Dermis blood vessel endothelial cell (primary cell): ENCODE measurements around the gene ARHGEF17. TPM values are rescaled to one million over a fixed set of nuclear protein-coding genes. Genes with fewer than 3 reads are reported as not detected.
"Not testable (repeated sequence)": the region's sequence is repeated elsewhere in the genome, so short reads cannot be mapped to it uniquely, and the experiment has no call there.

Experiments
- DNase-seq: peaks from one replicate; pipeline ENCODE4 v3.0.0; 2010
- total RNA-seq: library from RNA; depleted of rRNA; stranded (reverse); fragments of >200 nt; gene quantifications from 2 replicates; pipeline ENCODE4 v1.2.3, GENCODE V29; 2014

The ARHGEF17 gene, protein sequence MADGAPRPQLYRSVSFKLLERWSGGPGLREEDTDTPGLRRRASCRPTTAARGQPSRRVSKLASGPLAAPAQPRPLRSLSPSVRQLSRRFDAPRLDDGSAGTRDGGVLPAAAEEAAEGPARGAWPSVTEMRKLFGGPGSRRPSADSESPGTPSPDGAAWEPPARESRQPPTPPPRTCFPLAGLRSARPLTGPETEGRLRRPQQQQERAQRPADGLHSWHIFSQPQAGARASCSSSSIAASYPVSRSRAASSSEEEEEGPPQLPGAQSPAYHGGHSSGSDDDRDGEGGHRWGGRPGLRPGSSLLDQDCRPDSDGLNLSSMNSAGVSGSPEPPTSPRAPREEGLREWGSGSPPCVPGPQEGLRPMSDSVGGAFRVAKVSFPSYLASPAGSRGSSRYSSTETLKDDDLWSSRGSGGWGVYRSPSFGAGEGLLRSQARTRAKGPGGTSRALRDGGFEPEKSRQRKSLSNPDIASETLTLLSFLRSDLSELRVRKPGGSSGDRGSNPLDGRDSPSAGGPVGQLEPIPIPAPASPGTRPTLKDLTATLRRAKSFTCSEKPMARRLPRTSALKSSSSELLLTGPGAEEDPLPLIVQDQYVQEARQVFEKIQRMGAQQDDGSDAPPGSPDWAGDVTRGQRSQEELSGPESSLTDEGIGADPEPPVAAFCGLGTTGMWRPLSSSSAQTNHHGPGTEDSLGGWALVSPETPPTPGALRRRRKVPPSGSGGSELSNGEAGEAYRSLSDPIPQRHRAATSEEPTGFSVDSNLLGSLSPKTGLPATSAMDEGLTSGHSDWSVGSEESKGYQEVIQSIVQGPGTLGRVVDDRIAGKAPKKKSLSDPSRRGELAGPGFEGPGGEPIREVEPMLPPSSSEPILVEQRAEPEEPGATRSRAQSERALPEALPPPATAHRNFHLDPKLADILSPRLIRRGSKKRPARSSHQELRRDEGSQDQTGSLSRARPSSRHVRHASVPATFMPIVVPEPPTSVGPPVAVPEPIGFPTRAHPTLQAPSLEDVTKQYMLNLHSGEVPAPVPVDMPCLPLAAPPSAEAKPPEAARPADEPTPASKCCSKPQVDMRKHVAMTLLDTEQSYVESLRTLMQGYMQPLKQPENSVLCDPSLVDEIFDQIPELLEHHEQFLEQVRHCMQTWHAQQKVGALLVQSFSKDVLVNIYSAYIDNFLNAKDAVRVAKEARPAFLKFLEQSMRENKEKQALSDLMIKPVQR (N-terminal part only)
- 25.0 and 55.4 TPM in 2 replicates for total RNA-seq

DNA sequence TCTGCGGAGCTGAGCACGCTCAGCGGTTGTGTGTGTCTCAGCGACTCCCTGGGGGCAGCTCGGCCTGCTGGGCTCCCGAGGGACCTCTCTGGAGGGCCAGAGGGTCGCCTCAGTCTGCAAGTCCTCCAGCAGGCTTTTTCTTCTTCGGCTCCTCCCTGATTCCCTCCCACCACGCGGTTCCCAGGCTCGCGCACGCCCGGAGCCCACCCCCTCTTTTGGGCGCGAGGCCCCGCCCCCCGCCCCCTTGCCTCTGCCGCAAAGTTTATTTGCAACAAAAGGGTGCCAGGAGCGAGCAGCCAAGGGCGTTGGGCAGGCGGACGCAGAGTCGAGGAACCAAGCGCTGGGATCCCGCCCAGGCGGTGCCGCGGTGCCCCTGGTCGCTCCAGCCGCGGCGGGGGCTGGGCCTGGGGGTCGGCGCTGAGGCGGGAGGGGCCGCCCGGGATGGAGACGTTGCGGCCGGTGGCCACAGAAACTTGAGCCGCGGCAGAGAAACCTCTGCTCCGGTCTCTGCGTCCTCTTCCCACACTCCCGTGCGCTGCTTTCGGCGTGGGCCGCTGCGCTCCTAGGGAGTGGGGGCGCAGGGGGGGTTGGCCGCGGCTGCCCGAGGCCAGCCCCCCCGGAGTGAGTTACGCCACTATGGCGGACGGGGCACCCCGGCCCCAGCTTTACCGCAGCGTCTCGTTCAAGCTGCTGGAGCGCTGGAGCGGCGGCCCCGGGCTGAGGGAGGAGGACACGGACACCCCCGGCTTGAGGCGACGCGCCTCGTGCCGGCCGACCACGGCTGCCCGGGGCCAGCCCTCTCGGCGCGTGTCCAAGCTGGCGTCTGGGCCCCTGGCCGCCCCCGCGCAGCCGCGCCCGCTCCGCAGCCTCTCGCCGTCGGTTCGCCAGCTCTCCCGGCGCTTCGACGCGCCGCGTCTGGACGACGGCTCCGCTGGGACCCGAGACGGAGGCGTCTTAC lies at the start of gene ARHGEF17:
TSS of gene ARHGEF17 (plus strand) at position 274 of the 958 bp plus-strand sequence. CDS start at position 637, 363 bp downstream.
- peak; percentile 77 for DNase-seq

DNA sequence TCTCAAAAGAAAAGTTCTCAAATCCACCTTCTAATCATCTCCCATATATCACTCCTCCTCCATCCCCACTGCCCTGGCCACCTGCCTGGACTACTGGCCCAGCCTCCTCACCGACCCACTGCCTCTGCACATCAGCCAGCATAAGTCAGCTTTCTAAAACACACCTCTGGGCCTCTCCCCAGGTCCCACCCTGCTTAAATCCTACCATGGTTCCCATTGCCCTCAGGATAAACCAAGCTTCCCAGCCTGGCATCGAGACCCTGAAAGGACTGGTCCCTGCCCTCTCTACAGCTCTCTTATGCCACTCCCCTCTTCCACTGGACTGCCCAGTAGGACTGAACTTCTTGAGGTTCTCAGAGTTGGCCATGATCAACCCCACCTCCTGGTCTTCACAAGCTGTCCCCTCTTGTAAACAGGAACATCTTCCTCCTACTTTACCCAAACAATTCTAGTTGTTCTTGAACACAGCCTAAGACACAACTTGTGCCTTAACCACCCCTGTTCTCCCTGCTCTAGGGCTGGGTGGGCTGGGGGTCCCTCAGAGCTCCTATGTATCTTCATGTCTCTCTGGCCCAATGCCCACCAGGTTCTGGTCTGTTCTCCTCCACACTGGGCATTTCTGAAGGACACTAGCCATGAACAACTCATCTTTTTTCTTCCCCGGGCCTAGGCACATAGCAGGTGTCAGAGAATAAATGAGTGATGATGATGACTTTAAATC lies 48.5 kb upstream of the ARHGEF17 start:
- no peak for DNase-seq

DNA sequence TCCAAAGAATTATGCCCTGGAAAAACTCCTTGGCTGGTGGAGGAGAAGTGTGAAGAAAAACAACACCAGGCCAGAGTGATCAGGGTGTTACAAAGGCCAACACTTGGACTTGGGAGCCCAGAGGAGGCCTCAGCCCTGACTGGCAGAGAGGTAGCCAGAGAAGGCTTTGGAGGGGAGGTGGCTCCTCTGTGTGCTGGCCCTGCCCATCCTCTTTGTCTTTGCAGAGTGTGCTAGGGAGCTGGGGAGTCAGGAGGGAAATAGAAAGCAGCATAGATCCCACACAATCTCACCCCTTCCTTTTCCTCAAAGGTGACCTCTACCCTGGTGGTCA lies 48.0 kb upstream of the ARHGEF17 start:
- DNase-seq = no peak

DNA sequence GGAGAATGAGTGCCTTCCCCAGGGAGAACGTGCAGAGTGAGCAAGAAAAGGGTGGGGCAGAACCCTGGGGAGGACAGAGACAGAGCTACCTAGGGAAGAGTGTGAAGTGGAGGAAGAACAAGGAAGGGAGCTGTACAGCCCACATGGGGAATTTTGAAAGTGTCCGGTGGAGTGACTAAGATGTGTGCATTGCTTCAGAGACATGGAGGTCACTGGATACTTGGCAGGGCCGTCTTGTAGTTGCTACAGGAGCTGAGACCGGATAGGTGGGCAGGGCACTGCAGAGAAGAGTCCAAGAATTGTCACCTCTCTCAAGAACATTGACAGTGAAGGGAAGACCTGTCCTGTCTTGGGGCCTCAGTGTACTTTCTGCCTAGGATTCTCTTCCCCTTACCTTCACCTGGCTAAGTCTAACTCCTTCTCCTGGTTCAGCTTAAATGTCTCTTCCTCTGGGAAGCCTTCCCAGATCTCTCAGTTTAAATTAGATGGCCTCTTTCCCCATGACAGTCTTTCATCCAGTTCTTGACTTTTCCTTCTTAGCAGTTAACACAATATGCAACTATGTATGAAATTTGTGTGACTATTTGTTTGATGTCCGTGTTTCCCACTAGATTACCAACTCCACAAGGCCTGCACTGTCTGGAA lies 45.1 kb upstream of the ARHGEF17 start:
- no peak for DNase-seq

DNA sequence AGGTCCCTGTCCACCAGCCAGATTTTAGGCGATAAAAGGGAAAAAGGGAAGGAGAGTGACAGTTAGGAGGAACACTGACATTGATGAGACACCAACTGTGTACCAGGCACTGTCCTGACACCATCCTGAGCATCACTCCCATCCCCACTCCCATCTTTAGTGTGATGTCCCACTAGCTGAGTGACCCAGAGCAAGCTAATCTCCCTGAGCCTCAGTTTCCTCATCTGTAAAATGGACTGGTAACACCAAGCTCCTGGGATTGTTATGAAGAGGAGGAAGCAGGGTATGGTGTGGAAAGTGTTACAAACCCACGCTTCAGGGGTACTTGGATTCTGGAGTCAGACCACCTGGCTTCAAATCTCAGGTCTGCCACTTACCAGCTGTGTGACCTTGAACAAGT lies 44.4 kb upstream of the ARHGEF17 start:
- DNase-seq = no peak

DNA sequence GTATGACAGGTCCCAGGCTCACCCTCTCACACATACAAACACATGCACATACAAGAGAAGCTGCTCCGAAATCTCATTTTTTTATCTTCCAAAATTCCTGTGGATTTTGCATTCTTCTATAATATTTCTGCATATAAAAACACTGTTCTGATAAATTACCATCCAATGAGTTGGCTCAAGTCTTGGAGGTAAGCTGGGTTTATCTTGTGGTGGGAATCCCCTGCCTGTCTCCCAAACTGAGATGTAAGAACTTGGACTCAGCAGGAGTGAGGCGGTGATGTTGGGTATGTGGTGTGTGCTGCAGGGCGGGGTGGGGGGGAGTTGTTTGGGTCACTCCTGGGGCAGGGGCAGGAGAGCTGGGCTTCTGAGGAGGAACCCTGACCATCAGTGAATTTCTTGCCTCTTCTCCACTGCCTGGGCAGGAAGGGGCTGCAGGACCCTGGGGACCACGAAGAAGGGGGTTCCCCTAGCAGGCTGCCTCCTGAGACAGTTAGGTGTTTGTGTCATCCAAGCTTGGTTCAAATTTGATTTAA lies 42.7 kb upstream of the ARHGEF17 start:
- no peak for DNase-seq

DNA sequence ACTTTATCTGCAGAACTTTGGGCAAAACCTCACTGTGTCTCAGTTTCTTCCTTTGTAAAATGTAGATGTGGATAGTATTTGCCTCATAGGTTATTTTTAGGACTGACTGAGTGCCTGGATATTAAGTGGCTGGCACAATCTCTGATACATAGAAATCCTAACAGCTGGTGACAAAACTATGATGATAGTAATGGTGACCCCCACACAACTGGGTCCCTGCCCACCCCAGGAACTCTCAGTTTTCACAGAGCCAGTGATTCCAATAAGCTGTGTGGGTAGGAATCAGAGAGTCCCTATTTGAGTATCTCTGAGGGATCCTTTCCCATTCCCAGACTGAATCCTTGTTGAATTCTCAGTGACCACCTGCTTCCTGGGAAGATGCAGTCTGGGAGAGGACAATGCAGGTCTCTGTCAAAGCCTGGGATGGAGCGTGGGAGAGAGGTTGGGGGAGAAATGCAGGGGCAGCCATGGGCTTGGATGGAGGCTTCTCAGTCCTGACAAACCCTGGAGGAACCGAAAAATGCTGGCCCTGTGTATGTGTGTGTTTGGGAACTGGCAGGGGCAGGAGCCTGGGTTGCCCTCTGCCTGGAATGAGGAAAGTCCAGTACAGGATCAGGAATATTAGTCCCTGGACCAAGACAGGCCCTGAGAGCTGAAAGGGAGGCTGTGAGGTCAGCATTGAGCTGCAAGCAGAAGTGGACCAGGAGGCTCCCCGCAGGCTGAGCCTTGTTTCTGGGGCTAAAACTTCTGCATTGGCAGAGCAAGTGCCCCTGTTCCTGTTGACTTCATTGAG lies 42.0 kb upstream of the ARHGEF17 start:
- DNase-seq = no peak

DNA sequence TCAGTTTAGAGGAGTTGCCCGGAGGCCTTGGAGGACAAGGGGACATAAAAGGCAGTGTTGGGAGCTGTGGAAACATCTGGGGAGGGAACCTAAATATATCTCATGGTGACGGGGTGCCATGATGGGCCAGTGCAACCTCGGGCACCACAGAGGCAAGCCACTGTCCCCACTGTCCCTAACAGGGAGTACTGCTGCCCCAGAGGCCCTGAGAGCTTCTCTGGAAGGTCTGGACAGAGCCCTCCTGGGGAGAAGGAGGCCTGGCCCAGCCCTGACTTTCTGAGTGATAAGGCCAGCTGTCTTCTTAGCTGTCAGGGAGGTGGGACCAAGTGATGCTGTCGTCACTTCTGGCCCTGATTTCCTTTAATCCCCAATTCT lies 41.4 kb upstream of the ARHGEF17 start:
- no peak for DNase-seq

DNA sequence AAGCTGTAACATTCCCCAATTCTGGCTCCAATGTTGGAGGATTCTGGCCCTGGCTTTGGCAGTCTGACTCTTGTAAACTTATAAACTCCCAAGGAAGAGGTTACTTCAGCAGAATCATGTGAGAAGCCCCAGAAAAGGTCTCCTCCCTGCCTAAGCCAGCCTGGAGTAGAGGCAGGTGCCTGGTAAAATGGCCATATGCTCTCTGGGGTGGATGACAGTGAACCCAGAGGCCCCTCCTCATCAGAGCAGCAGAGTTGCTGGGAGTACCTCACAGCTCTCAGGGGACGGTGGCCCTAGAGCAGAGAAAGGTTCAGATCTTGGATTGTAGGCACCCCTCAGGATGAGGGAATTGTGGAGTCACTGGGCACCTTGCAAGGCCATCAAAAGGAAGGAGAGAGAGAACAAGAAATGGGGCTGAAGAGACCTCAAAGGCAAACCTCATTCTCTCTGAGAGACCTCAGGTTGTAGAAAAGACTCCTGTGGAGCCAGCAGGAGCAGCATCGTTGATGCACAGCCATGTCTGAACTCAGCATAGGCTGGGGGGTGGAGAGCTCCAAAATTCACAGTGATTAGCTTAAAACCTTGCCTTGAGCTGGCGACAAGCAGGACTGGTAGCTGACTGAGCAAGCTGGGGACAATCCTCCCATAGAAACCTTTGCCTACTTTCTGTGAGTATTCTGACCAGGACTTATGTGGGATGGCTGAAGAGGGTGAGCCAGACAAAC lies 40.8 kb upstream of the ARHGEF17 start:
- no peak for DNase-seq

DNA sequence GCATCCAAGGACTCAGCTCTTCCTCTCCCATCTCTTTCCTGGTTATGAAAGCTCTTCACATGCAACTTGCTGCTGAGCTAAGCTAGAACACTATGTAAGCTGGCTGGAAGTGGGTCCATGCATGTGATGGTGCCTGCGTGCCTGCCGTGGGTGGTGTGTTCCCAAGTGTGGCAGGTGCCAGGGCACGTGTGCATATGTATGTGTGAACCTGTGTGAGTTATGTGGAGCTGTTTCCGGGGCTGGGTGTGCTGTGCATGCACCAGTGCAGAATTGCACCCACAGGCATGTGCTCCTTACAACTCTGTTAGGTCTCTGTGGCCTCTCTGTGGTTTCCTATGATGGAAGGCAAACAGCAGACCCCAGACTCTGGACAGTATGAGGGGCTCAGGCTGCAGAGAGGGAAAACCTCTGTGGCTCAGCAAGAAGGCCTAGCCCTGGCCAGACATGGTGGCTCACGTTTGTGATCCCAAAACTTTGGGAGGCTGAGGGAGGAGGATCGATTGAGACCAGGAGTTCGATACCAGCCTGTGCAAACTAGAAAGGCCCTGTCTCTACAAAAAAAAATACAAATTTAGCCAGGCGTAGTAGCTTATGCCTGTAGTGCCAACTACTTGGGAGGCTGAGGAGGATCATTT lies 40.1 kb upstream of the ARHGEF17 start:
- DNase-seq = no peak

DNA sequence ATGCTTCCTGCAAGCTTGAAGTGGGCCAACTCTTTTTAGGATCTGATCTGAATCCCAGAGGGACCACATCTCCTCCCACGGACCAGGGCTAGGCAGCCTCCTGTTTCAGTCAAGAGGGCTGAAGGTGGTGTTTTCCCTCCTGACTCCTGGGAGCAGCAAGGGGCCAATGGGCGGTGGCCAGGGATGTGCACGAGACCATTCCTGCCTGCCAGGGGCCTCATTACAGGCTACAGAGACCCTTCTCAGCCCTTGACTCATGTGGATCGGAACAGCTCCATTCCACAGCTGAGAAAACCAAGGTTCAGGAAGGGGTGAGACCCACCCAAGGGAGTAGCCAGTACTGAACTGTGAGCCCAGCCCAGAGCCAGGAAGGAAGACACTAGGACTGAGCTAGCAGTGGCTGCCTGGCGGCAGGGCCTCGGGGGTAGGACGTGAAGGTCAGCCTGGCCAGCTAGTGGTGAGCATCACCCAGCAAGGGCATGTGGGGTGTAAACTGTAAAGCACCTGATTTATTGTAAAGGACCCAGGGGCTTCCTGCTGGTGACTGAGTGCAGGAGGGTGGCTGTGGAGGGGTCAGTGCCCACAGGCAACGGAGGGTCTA lies 39.3 kb upstream of the ARHGEF17 start:
- DNase-seq = no peak

DNA sequence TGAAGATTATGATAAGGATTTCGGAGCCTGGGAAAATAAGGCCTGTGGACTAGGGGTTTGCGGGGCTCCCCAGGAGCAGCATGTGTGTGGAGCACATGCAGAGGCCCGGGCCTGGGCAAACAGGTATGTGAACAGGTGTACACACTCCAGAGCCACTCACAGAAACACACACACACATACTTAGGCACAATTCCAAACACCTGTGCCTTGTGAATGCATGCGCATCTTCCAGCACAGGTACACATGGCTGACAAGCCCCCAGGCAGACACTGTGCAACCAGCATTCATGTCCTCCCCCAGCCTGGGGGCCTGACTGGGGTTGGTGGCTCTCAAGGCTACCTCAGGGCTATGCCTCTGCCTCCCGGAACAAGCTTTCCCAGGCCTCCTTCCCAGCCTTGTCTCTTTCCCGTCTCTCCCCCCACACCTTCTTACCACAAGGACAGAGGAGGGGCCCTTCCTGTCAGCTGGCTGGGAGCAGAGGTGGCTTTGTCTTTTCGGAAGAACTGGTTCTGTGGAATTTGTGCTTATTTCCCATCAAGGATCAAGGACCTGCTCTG lies 38.5 kb upstream of the ARHGEF17 start:
- no peak for DNase-seq

DNA sequence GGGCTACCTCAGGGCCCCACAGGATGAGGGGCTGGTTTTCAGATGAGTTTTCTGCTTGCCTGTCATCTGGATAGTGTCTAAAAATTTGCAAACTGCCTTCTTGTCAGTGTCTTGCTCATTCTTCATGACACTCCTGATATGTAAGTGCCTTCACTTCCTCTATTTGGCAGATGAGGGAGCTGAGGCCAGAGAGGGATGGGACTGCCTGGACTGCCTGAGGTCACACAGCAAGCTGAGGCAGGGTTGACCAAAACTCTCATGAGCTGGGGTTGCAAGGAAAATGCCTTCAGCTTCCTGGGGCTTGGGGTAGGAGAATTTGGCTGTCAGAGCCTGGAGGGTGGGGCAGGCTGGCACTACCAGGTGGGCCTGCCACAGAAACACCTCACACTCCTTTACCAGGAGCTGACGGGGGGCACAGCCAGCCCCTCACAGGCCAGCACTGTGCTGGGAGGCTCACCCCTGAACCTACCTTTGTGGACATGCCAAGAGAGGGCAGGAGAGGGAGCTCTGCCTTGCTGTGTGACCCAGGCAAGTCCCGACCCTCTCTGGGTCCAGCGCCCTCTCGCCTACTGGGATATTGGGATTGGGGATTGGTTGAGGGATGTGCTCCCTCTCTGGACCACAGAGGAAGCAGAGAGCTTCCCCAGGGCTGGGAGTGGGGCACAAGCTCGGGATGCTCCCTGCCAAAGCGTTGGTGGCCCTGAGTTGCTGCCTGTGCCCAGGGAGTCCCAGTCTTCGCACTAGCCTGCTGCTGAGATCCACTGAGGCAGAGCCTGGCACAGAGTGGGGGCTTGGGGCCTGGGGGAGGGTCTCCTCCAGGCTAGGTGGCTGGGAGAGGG lies 37.8 kb upstream of the ARHGEF17 start:
- DNase-seq = no peak

DNA sequence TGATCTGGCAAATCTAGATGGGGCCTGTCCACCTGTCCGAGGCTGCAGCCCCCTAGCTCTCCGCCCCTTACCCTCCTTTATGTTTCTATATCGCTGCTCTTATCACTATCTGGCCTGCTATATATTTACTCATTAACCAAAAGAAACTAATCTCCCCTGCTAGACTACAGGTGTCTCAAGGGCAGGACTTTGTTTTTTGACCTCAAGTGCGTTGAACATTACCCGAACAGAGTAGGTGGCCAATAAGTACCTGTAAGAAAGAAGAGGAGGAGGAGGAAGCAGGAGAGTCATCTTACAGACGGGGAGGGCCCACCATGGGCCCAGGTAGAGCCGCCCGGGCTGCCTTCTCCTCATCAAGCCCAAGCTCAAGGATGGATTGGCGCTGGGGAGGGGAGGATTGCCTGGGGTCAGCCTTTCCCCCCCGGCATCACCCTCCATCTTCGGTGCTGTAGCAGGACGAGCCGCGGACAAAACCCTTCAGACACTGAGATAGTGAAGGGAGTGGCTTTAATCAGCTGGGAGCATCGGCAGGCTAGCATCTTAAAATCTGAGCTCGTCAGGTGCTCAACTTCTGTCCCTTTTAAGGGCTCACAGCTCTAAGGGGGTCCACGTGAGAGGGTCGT lies 37.1 kb upstream of the ARHGEF17 start:
- no peak for DNase-seq

DNA sequence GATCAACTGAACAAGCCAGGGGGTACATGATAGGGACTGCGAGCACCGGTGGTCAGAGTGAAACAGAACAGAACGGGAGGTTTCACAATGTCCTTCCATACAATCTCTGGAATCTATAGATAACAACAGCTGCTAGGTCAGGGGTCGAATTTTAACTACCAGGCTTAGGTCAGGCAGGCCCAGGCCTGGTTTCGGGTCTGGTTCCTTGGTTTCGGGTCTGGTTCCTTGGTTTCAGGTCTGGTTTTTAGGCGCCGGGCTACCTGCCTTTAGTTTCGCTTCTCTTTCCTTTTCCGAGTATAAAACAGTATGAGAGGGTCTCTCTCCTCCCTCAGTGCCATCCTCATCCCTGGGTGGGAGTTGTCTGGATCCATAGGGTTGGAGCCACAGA lies 36.6 kb upstream of the ARHGEF17 start:
- not testable (repeated sequence) for DNase-seq
